A549 (cell line): ENCODE measurements around the gene TKFC. TPM values are rescaled to one million over a fixed set of nuclear protein-coding genes. Genes with fewer than 3 reads are reported as not detected.

Experiments
- ATAC-seq, 2 experiments: fragments of 200-7000 bp in 1 of 2; fragments of >200 bp in 1 of 2; cut with Nextera tagmentation in 1 of 2; cut with Tn5 transposase in 1 of 2; 3 replicates each; pipeline versions ENCODE4 v1.8.0 to v1.9.1; 2018 to 2020; ENCODE audit warnings: mild to moderate bottlenecking in 1 of 2, moderate library complexity in 1 of 2
- CTCF ChIA-PET: fragments of 300-600 bp; sonication (Branson Sonifier 250); formaldehyde crosslinking; extraction: SDS; loops from one replicate; lab custom pipeline; 2021; ENCODE audit warnings: antibody characterized with exemption, inconsistent platforms; lab: Yijun Ruan, JAX
- POLR2A ChIA-PET: fragments of 350-600 bp; formaldehyde crosslinking; extraction: SDS; loops from one replicate; lab custom pipeline; 2021; ENCODE audit warnings: antibody characterized with exemption, inconsistent platforms; lab: Yijun Ruan, JAX
- DNase-seq, 2 experiments: peaks; one replicate each; pipeline versions ENCODE4 v3.0.0 to v3.0.0-alpha.2; 2011 to 2016; ENCODE audit warnings: low read depth in 1 of 2, low spot score in 1 of 2
- FAIRE-seq: peaks from 2 replicates; lab custom pipeline; 2011; peaks lifted over from hg19 to GRCh38; lab: Jason Lieb, UNC
- H3K27ac ChIP-seq, 2 experiments: fragments of >200 bp; sonication (Bioruptor Twin); formaldehyde crosslinking; 3 replicates each; pipeline ENCODE4 v1.5.1; 2016 to 2017
- H3K4me1 ChIP-seq: fragments of >200 bp; sonication (Bioruptor Twin); formaldehyde crosslinking; 3 replicates; pipeline ENCODE4 v1.6.1; 2016
- H3K4me2 ChIP-seq: fragments of >200 bp; sonication (Bioruptor Twin); formaldehyde crosslinking; 3 replicates; pipeline ENCODE4 v1.6.1; 2016
- H3K4me3 ChIP-seq: fragments of >200 bp; sonication (Bioruptor Twin); formaldehyde crosslinking; 3 replicates; pipeline ENCODE4 v1.5.1; 2016
- H3K9me3 ChIP-seq: fragments of >200 bp; sonication (Bioruptor Twin); formaldehyde crosslinking; 3 replicates; pipeline ENCODE4 v1.6.1; 2016
- CBX8 ChIP-seq: fragments of 200-600 bp; sonication (generic); IDR thresholded peaks from 2 replicates; pipeline ENCODE4 v1.6.1; 2016
- CHD2 ChIP-seq: fragments of 150-350 bp; IDR thresholded peaks from 2 replicates; pipeline ENCODE4 v1.6.1; 2014; ENCODE audit warnings: low read length; ENCODE audit not compliant: partially characterized antibody
- E2F6 ChIP-seq: IDR thresholded peaks from 2 replicates; pipeline ENCODE4 v1.6.1; 2012; ENCODE audit warnings: low read depth, borderline replicate concordance
- ESRRA ChIP-seq: fragments of 150-350 bp; IDR thresholded peaks from 2 replicates; pipeline ENCODE4 v1.6.1; 2014; ENCODE audit warnings: mild to moderate bottlenecking, low read length, borderline replicate concordance
- FOSB ChIP-seq: fragments of 250-450 bp; sonication (Bioruptor Pico); IDR thresholded peaks from 2 replicates; pipeline ENCODE4 v1.5.0; 2020; ENCODE audit warnings: mild to moderate bottlenecking, moderate library complexity
- HDAC2 ChIP-seq: fragments of 200-600 bp; sonication (generic); IDR thresholded peaks from 2 replicates; pipeline ENCODE4 v1.6.1; 2016
- HOXA7 ChIP-seq: fragments of 250-450 bp; sonication (Bioruptor Pico); IDR thresholded peaks from 2 replicates; pipeline ENCODE4 v1.5.0; 2020; ENCODE audit warnings: mild to moderate bottlenecking, moderate library complexity
- HOXB13 ChIP-seq: fragments of 250-450 bp; sonication (Bioruptor Pico); IDR thresholded peaks from 2 replicates; pipeline ENCODE4 v1.5.0; 2020; ENCODE audit warnings: low read depth, mild to moderate bottlenecking, moderate library complexity
- KDM5A ChIP-seq: fragments of 200-600 bp; sonication (generic); IDR thresholded peaks from 2 replicates; pipeline ENCODE4 v1.6.1; 2016; ENCODE audit warnings: antibody characterized with exemption, mild to moderate bottlenecking
- NPAS2 ChIP-seq: fragments of 250-450 bp; sonication (Bioruptor Pico); IDR thresholded peaks from 2 replicates; pipeline ENCODE4 v1.8.0; 2022; ENCODE audit warnings: mild to moderate bottlenecking, moderate library complexity, borderline replicate concordance
- NR3C1 ChIP-seq: fragments of >200 bp; sonication (Bioruptor Twin); formaldehyde crosslinking; IDR thresholded peaks from 3 replicates; pipeline ENCODE4 v1.6.1; 2017
- POLR2A ChIP-seq: IDR thresholded peaks from 2 replicates; pipeline ENCODE4 v1.6.1; 2012; ENCODE audit warnings: mild to moderate bottlenecking, low read length
- RAD21 ChIP-seq, 2 experiments: fragments of >200 bp in 1 of 2; sonication (Bioruptor Twin) in 1 of 2; formaldehyde crosslinking in 1 of 2; IDR thresholded peaks in 1 of 2; conservative IDR thresholded peaks in 1 of 2; 2 replicates in 1 of 2; 3 replicates in 1 of 2; pipeline ENCODE4 v1.6.1; 2012 to 2018; ENCODE audit warnings: inconsistent platforms in 1 of 2
- RARB ChIP-seq: fragments of 250-450 bp; sonication (Bioruptor Pico); IDR thresholded peaks from 2 replicates; pipeline ENCODE4 v1.8.0; 2021; ENCODE audit warnings: mild to moderate bottlenecking, moderate library complexity
- RCOR1 ChIP-seq: fragments of 150-350 bp; IDR thresholded peaks from 2 replicates; pipeline ENCODE4 v1.6.1; 2014; ENCODE audit warnings: antibody characterized with exemption, low read length, low read depth
- SMC3 ChIP-seq: fragments of >200 bp; sonication (Bioruptor Twin); formaldehyde crosslinking; IDR thresholded peaks from 3 replicates; pipeline ENCODE4 v1.6.1; 2018; ENCODE audit warnings: inconsistent platforms
- SREBF2 ChIP-seq: fragments of 450-650 bp; IDR thresholded peaks from 2 replicates; pipeline ENCODE4 v1.6.1; 2014; ENCODE audit warnings: mild to moderate bottlenecking, moderate library complexity
- USF2 ChIP-seq: fragments of 450-650 bp; IDR thresholded peaks from 2 replicates; pipeline ENCODE4 v1.6.1; 2014; ENCODE audit warnings: antibody characterized with exemption
- WGBS: methylation state at CpG from one replicate; pipeline ENCODE4 v1.1.6; 2017; ENCODE audit errors: missing lambda C conversion rate; 5-methylcytosine and 5-hydroxymethylcytosine counted together
- polyA plus RNA-seq, 4 experiments: library from polyadenylated mRNA; depleted of rRNA in 3 of 4; stranded (reverse); fragments of >200 nt; fragmentation: RNase III in 1 of 4; extraction: RNeasy Plus Mini Kit Qiagen cat#74134 plus additional on column Dnase treatment in 1 of 4; gene quantifications; 2 replicates in 3 of 4; 3 replicates in 1 of 4; pipeline ENCODE4 v1.2.3, GENCODE V29; 2011 to 2017
- TF ChIP-seq, protein P1 (sequence below): fragments of >200 bp; sonication (Bioruptor Twin); formaldehyde crosslinking; IDR thresholded peaks from 3 replicates; pipeline ENCODE4 v1.6.1; 2016
- TF ChIP-seq, protein P2 (sequence below): fragments of 150-350 bp; IDR thresholded peaks from 2 replicates; pipeline ENCODE4 v1.6.1; 2014; ENCODE audit warnings: low read depth, mild to moderate bottlenecking, low read length

Gene TKFC
- polyA plus RNA-seq, 2 of the 4 experiments (the other 2 are of a cell fraction), result 46.5 to 48.7 TPM

- no peaks in the 10 kb centered on the region for H3K4me1 ChIP-seq
- no peak for TF ChIP-seq CHD2
- TF ChIP-seq USF2, result no peak
- TF ChIP-seq RARB (CRISPR knock-in tag), result no peak
- TF ChIP-seq RCOR1, result no peak
- TF ChIP-seq HOXB13 (CRISPR knock-in tag), result no peak
- TF ChIP-seq, all 56 proteins: peak for 0
- H3K27ac ChIP-seq, result no peak overlapping the region
- ATAC-seq (no peak; a peak in 1 of 6 replicates), DNase-seq (no peak), FAIRE-seq (no peak)
- ChIA-PET POLR2A (interaction anchor here (1.3 kb wide), 1 partner anchor 9 kb away, joined by 8 read pairs; the partner anchor contains the start of genes CYB561A3 and TMEM138), CTCF (interaction anchor here (1.4 to 33.1 kb wide), 5 partner anchors 10 to 99 kb away, joined by 4 to 521 read pairs (median 21); partner anchors contain the start of genes CYB561A3, DDB1, TKFC and TMEM138)
- H3K9me3 ChIP-seq, result no peaks in the 10 kb centered on the region
- no peak overlapping the region for H3K4me2 ChIP-seq
- 81% methylated on average over 15 of the region's 15 CpGs for whole genome bisulfite sequencing
- no peak overlapping the region for H3K4me3 ChIP-seq
Observed at GRCh38 chr11:61353131-61354067, 20.4 kb downstream of the TKFC start.

DNA sequence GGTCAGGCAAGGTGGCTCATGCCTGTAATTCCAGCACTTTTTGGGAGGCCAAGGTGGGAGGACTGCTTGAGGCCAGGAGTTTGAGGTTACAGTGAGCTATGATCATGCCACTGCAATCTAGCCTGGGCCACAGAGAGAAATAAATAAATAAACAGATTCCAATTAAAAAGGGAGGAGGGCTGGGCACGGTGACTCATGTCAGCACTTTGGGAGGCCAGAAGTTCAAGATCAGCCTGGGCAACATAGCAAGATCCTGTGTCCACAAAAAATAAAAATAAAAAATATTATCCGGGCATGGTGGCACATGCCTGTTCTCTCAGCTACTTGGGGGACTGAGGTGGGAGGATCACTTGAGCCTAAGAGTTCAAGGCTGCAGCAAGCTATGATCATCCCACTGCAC lies 21.2 kb downstream of the TKFC start:
- 71% methylated on average over 2 of the region's 2 CpGs for WGBS
- Histone ChIP-seq H3K4me2 (no peak overlapping the region), H3K9me3 (no peaks in the 10 kb centered on the region), H3K27ac (no peak overlapping the region), H3K4me3 (no peak overlapping the region), H3K4me1 (no peaks in the 10 kb centered on the region)
- TF ChIP-seq FOSB (no peak), ESRRA (no peak), SREBF2 (no peak), HDAC2 (no peak), HOXA7 (CRISPR knock-in tag) (no peak), NPAS2 (CRISPR knock-in tag) (no peak), KDM5A (no peak), RCOR1 (no peak), CBX8 (no peak), POLR2A (no peak), NR3C1 (no peak), RAD21 (conservative IDR thresholded peaks at IDR 0.05 in 1 of 2, IDR thresholded peaks at IDR 0.05 in 1 of 2) (no peak), E2F6 (no peak), SMC3 (no peak)
- TF ChIP-seq, protein P1, sequence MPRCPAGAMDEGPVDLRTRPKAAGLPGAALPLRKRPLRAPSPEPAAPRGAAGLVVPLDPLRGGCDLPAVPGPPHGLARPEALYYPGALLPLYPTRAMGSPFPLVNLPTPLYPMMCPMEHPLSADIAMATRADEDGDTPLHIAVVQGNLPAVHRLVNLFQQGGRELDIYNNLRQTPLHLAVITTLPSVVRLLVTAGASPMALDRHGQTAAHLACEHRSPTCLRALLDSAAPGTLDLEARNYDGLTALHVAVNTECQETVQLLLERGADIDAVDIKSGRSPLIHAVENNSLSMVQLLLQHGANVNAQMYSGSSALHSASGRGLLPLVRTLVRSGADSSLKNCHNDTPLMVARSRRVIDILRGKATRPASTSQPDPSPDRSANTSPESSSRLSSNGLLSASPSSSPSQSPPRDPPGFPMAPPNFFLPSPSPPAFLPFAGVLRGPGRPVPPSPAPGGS, result no peak
- TF ChIP-seq, protein P2, sequence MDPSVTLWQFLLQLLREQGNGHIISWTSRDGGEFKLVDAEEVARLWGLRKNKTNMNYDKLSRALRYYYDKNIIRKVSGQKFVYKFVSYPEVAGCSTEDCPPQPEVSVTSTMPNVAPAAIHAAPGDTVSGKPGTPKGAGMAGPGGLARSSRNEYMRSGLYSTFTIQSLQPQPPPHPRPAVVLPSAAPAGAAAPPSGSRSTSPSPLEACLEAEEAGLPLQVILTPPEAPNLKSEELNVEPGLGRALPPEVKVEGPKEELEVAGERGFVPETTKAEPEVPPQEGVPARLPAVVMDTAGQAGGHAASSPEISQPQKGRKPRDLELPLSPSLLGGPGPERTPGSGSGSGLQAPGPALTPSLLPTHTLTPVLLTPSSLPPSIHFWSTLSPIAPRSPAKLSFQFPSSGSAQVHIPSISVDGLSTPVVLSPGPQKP, result no peak
- ATAC-seq (no peak), DNase-seq (no peak), FAIRE-seq (no peak)
- ChIA-PET POLR2A (interaction anchor here (1.3 kb wide), 1 partner anchor 8 kb away, joined by 8 read pairs; the partner anchor contains the start of genes CYB561A3 and TMEM138), CTCF (interaction anchor here (1.4 to 33.1 kb wide), 5 partner anchors 9 to 100 kb away, joined by 4 to 521 read pairs (median 21); partner anchors contain the start of genes CYB561A3, DDB1, TKFC and TMEM138)
